Measurements from ENCODE around the gene RO60.

RO60 gene

GRCh38 chr1:193065954-193066353 lies 6.5 kb downstream of the RO60 start:
- no peak overlapping the region for H3K9ac ChIP-seq (ENCODE audit: low read depth, low read length)
- no peaks in the 10 kb centered on the region for H3K27me3 ChIP-seq (ENCODE audit: control insufficient read depth, insufficient read depth, low read length)
- no peak overlapping the region for H3K4me3 ChIP-seq (ENCODE audit: low read length)
- no peak overlapping the region for H3K4me2 ChIP-seq (ENCODE audit: low read length)
- no peaks in the 10 kb centered on the region for H3K9me3 ChIP-seq (replicated peaks; ENCODE audit: low read length)
- H3K4me1 ChIP-seq (ENCODE audit: control insufficient read depth, insufficient read depth, low read length) = peaks cover 4% of the 10 kb centered on the region
- H3K36me3 ChIP-seq (ENCODE audit: insufficient read depth, low read length) = peaks cover 8% of the 10 kb centered on the region

GRCh38 chr1:193066606-193067005 lies 7.2 kb downstream of the RO60 start:
- no peak overlapping the region for H3K9ac ChIP-seq (ENCODE audit: low read depth, low read length)
- H3K4me1 ChIP-seq (ENCODE audit: control insufficient read depth, insufficient read depth, low read length) = no peaks in the 10 kb centered on the region
- no peak overlapping the region for H3K4me3 ChIP-seq (ENCODE audit: low read length)
- H3K9me3 ChIP-seq (replicated peaks; ENCODE audit: low read length) = no peaks in the 10 kb centered on the region
- H3K36me3 ChIP-seq (ENCODE audit: insufficient read depth, low read length) = peaks cover 8% of the 10 kb centered on the region
- no peak overlapping the region for H3K4me2 ChIP-seq (ENCODE audit: low read length)
- no peaks in the 10 kb centered on the region for H3K27me3 ChIP-seq (ENCODE audit: control insufficient read depth, insufficient read depth, low read length)

DNA sequence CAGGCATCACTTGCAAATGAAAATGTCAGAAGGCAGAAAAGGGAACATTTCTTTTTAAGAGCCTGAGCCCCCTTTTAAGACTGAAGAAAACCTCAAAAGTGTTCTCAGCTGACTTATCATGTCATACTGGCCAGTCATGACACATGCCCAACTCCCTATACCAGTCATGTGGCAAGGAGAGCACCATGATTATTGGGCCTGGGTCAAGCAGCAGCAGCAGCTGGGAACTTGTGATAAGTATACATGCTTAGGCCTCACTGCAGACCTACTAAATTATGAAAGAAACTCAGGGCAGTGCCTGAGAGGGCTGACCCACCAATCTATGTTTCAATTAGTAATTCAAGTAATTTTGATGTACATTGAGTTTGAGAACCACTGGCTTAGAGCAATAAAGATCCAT lies 8.6 kb downstream of the RO60 start:
- H3K9me3 ChIP-seq (replicated peaks; ENCODE audit: low read length) = no peaks in the 10 kb centered on the region
- H3K4me3 ChIP-seq (ENCODE audit: low read length) = no peak overlapping the region
- H3K27me3 ChIP-seq (ENCODE audit: control insufficient read depth, insufficient read depth, low read length) = no peaks in the 10 kb centered on the region
- no peaks in the 10 kb centered on the region for H3K4me1 ChIP-seq (ENCODE audit: control insufficient read depth, insufficient read depth, low read length)
- peaks cover 14% of the 10 kb centered on the region for H3K36me3 ChIP-seq (ENCODE audit: insufficient read depth, low read length)
- no peak overlapping the region for H3K4me2 ChIP-seq (ENCODE audit: low read length)
- H3K9ac ChIP-seq (ENCODE audit: low read depth, low read length) = no peak overlapping the region

- no peak overlapping the region for H3K9ac ChIP-seq (ENCODE audit: low read depth, low read length)
- no peaks in the 10 kb centered on the region for H3K4me1 ChIP-seq (ENCODE audit: control insufficient read depth, insufficient read depth, low read length)
- H3K4me2 ChIP-seq (ENCODE audit: low read length) = no peak overlapping the region
- no peak overlapping the region for H3K4me3 ChIP-seq (ENCODE audit: low read length)
- peaks cover 18% of the 10 kb centered on the region for H3K36me3 ChIP-seq (ENCODE audit: insufficient read depth, low read length)
- no peaks in the 10 kb centered on the region for H3K9me3 ChIP-seq (replicated peaks; ENCODE audit: low read length)
- no peaks in the 10 kb centered on the region for H3K27me3 ChIP-seq (ENCODE audit: control insufficient read depth, insufficient read depth, low read length)
Observed at GRCh38 chr1:193069748-193070385, 10.5 kb downstream of the RO60 start.

DNA sequence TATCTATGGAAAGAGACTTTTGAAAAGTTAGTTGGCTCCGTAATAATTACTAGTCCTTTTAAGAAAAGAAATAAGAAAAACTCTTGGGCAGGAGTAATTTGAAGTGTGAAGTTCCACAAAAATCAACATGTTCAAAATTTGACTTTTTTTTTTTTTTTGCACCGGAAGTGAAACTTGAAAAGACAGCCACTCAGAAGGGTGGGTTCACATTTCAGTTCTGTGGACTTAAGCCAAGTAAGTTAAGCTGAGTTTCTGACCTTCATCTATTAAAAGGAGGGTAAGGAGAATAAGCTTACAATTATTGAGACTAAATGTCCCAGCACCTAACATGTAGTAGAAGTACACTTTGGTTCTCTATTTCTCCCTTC lies 11.0 kb downstream of the RO60 start:
- H3K4me3 ChIP-seq (ENCODE audit: low read length) = no peak overlapping the region
- H3K9me3 ChIP-seq (replicated peaks; ENCODE audit: low read length) = no peaks in the 10 kb centered on the region
- peaks cover 18% of the 10 kb centered on the region for H3K36me3 ChIP-seq (ENCODE audit: insufficient read depth, low read length)
- no peak overlapping the region for H3K4me2 ChIP-seq (ENCODE audit: low read length)
- H3K27me3 ChIP-seq (ENCODE audit: control insufficient read depth, insufficient read depth, low read length) = no peaks in the 10 kb centered on the region
- H3K4me1 ChIP-seq (ENCODE audit: control insufficient read depth, insufficient read depth, low read length) = no peaks in the 10 kb centered on the region
- no peak overlapping the region for H3K9ac ChIP-seq (ENCODE audit: low read depth, low read length)

- peaks cover 18% of the 10 kb centered on the region for H3K36me3 ChIP-seq (ENCODE audit: insufficient read depth, low read length)
- no peak overlapping the region for H3K4me2 ChIP-seq (ENCODE audit: low read length)
- no peak overlapping the region for H3K9ac ChIP-seq (ENCODE audit: low read depth, low read length)
- no peaks in the 10 kb centered on the region for H3K9me3 ChIP-seq (replicated peaks; ENCODE audit: low read length)
- H3K27me3 ChIP-seq (ENCODE audit: control insufficient read depth, insufficient read depth, low read length) = no peaks in the 10 kb centered on the region
- H3K4me1 ChIP-seq (ENCODE audit: control insufficient read depth, insufficient read depth, low read length) = no peaks in the 10 kb centered on the region
- H3K4me3 ChIP-seq (ENCODE audit: low read length) = no peak overlapping the region
Observed at GRCh38 chr1:193070942-193071341, 11.5 kb downstream of the RO60 start.

DNA sequence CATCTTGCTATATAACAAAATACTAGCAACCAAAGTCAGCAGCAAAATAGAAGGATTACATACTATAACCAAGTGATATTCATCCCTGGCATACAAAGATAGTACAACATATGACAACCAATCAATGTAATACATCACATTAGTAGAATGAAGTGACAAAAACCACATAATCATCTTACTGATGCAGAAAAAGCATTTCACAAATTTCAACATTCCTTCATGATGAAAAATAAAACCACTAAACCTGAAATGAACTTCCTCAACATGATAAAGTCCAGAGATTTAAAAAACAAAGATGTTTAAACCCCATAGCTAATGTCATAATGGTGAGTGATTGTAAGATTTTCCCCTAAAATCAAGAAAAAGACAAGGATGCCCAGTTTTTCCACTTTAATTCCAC lies 18.6 kb downstream of the RO60 start:
- H3K27me3 ChIP-seq (ENCODE audit: control insufficient read depth, insufficient read depth, low read length) = no peaks in the 10 kb centered on the region
- no peak overlapping the region for H3K4me3 ChIP-seq (ENCODE audit: low read length)
- no peak overlapping the region for H3K4me2 ChIP-seq (ENCODE audit: low read length)
- H3K4me1 ChIP-seq (ENCODE audit: control insufficient read depth, insufficient read depth, low read length) = no peaks in the 10 kb centered on the region
- peaks cover 3% of the 10 kb centered on the region for H3K9me3 ChIP-seq (replicated peaks; ENCODE audit: low read length)
- no peak overlapping the region for H3K9ac ChIP-seq (ENCODE audit: low read depth, low read length)
- H3K36me3 ChIP-seq (ENCODE audit: insufficient read depth, low read length) = peaks cover 52% of the 10 kb centered on the region

- H3K4me3 ChIP-seq (ENCODE audit: low read length) = no peak overlapping the region
- peaks cover 3% of the 10 kb centered on the region for H3K9me3 ChIP-seq (replicated peaks; ENCODE audit: low read length)
- H3K36me3 ChIP-seq (ENCODE audit: insufficient read depth, low read length) = peaks cover 58% of the 10 kb centered on the region
- no peaks in the 10 kb centered on the region for H3K27me3 ChIP-seq (ENCODE audit: control insufficient read depth, insufficient read depth, low read length)
- no peaks in the 10 kb centered on the region for H3K4me1 ChIP-seq (ENCODE audit: control insufficient read depth, insufficient read depth, low read length)
- no peak overlapping the region for H3K4me2 ChIP-seq (ENCODE audit: low read length)
- H3K9ac ChIP-seq (ENCODE audit: low read depth, low read length) = no peak overlapping the region
Observed at GRCh38 chr1:193079187-193079586, 19.8 kb downstream of the RO60 start.

DNA sequence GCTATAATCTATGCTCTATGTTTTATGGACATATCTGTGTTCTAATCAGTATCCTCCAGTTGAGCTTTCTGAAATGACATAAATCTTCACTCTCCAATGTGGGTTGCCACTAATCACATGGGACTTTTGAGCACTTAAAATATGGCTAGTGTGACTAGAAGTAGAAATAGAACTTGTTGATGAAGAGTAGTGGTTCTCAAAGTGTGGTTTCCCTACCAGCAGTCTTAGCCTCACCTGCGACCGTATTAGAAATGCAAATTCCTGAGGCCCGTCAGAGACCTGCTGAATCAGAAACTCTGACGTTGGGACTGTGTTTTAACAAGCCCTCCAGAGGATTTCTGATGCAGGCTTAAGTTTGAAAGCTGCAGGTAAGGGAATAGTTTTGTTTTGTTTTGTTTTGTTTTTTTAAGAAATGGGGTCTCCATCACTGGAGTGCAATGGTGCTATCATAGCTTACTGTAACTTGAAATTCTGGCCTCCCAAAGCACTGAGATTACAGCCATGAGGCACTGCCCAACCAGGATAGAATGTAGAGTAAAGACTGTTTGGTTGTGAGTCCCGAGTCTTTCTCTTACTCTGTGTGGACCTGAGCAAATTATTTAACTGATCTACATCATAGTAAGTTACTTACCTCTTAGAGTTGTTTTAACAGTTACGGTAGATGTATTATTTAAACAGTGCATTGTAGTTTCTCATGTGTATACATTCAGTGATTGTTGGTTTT lies 24.1 kb downstream of the RO60 start:
- Histone ChIP-seq H3K9ac (ENCODE audit: low read depth, low read length) (no peak overlapping the region), H3K9me3 (replicated peaks; ENCODE audit: low read length) (peaks cover 2% of the 10 kb centered on the region), H3K4me2 (ENCODE audit: low read length) (no peak overlapping the region), H3K4me3 (ENCODE audit: low read length) (no peak overlapping the region), H3K27me3 (ENCODE audit: control insufficient read depth, insufficient read depth, low read length) (no peaks in the 10 kb centered on the region), H3K4me1 (ENCODE audit: control insufficient read depth, insufficient read depth, low read length) (no peaks in the 10 kb centered on the region), H3K36me3 (ENCODE audit: insufficient read depth, low read length) (peaks cover 55% of the 10 kb centered on the region)

- H3K4me1 ChIP-seq (ENCODE audit: control insufficient read depth, insufficient read depth, low read length) = no peaks in the 10 kb centered on the region
- H3K4me2 ChIP-seq (ENCODE audit: low read length) = no peak overlapping the region
- H3K36me3 ChIP-seq (ENCODE audit: insufficient read depth, low read length) = peaks cover 48% of the 10 kb centered on the region
- H3K4me3 ChIP-seq (ENCODE audit: low read length) = no peak overlapping the region
- no peak overlapping the region for H3K9ac ChIP-seq (ENCODE audit: low read depth, low read length)
- H3K9me3 ChIP-seq (replicated peaks; ENCODE audit: low read length) = no peaks in the 10 kb centered on the region
- H3K27me3 ChIP-seq (ENCODE audit: control insufficient read depth, insufficient read depth, low read length) = no peaks in the 10 kb centered on the region
Observed at GRCh38 chr1:193085263-193085662, 25.9 kb downstream of the RO60 start.

DNA sequence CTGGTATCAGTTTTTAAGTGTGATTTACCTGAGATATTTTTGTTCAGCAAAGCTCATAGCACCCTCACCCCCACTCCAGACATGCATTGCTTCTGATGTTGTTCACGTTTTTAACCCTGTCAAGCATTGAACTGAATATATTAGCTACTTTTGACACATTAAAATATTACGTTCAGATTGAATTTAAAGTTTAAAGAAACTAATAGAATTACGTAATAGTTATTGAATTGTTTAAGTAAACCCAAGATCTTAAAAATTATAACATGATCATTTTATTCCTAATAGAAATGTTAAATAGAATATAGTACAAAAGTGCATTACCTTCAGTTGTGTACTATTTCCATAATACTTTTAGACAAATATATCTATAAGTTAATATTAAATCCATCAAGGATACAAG lies 26.9 kb downstream of the RO60 start:
- no peaks in the 10 kb centered on the region for H3K27me3 ChIP-seq (ENCODE audit: control insufficient read depth, insufficient read depth, low read length)
- no peak overlapping the region for H3K4me2 ChIP-seq (ENCODE audit: low read length)
- no peak overlapping the region for H3K4me3 ChIP-seq (ENCODE audit: low read length)
- no peaks in the 10 kb centered on the region for H3K9me3 ChIP-seq (replicated peaks; ENCODE audit: low read length)
- peaks cover 55% of the 10 kb centered on the region for H3K36me3 ChIP-seq (ENCODE audit: insufficient read depth, low read length)
- H3K9ac ChIP-seq (ENCODE audit: low read depth, low read length) = no peak overlapping the region
- no peaks in the 10 kb centered on the region for H3K4me1 ChIP-seq (ENCODE audit: control insufficient read depth, insufficient read depth, low read length)

- Histone ChIP-seq H3K4me2 (ENCODE audit: low read length) (no peak overlapping the region), H3K9ac (ENCODE audit: low read depth, low read length) (no peak overlapping the region), H3K9me3 (replicated peaks; ENCODE audit: low read length) (no peaks in the 10 kb centered on the region), H3K4me3 (ENCODE audit: low read length) (no peak overlapping the region), H3K36me3 (ENCODE audit: insufficient read depth, low read length) (peaks cover 43% of the 10 kb centered on the region), H3K27me3 (ENCODE audit: control insufficient read depth, insufficient read depth, low read length) (no peaks in the 10 kb centered on the region), H3K4me1 (ENCODE audit: control insufficient read depth, insufficient read depth, low read length) (no peaks in the 10 kb centered on the region)
Observed at GRCh38 chr1:193087893-193088292, 28.5 kb downstream of the RO60 start.

All from skeletal muscle satellite cell (primary cell).